Endothelial cell of umbilical vein (primary cell): Measurements from ENCODE around the gene CACNA2D1. TPM values are rescaled to one million over a fixed set of nuclear protein-coding genes. Genes with fewer than 3 reads are reported as not detected.

Experiments
- BruUV-seq: library from RNA; stranded (reverse); fragments of 400-500 nt; replicated peaks from 2 replicates; lab custom pipeline; 2021; lab: Mats Ljungman, UMichigan
- CTCF ChIA-PET: fragments of 300-600, 350-600 bp; sonication (Branson Sonifier 250); formaldehyde crosslinking; loops from one replicate; lab custom pipeline; 2021; ENCODE audit warnings: antibody characterized with exemption, inconsistent platforms; lab: Charles Lee
- POLR2A ChIA-PET: fragments of 300-600, 350-600 bp; sonication (Branson Sonifier 250); formaldehyde crosslinking; loops from one replicate; lab custom pipeline; 2021; ENCODE audit warnings: antibody characterized with exemption, inconsistent platforms; lab: Charles Lee
- DNase-seq: peaks from one replicate; pipeline ENCODE4 v3.0.0-alpha.2; 2011; ENCODE audit warnings: low read depth, low spot score
- FAIRE-seq: peaks from 2 replicates; lab custom pipeline; 2011; peaks lifted over from hg19 to GRCh38; lab: Jason Lieb, UNC
- H2AFZ ChIP-seq: 2 replicates; pipeline ENCODE4 v1.6.0; 2012; ENCODE audit warnings: low read depth, low read length, control low read depth, inconsistent platforms
- H3K27ac ChIP-seq: 2 replicates; pipeline ENCODE4 v1.5.1; 2011; ENCODE audit warnings: low read depth, mild to moderate bottlenecking, control low read depth, low read length, moderate library complexity; ENCODE audit not compliant: insufficient read depth
- H3K27me3 ChIP-seq, 2 experiments: 2 replicates each; pipeline versions ENCODE4 v1.6.0 to v1.6.1; 2011; ENCODE audit warnings: low read length in 2 of 2, mixed read lengths in 1 of 2; ENCODE audit not compliant: control insufficient read depth in 2 of 2, insufficient read depth in 2 of 2
- H3K36me3 ChIP-seq, 2 experiments: 2 replicates in 1 of 2; 3 replicates in 1 of 2; pipeline ENCODE4 v1.5.1; 2011; ENCODE audit warnings: low read length in 2 of 2, mild to moderate bottlenecking in 1 of 2, moderate library complexity in 1 of 2; ENCODE audit not compliant: control insufficient read depth in 2 of 2, insufficient read depth in 2 of 2; ENCODE audit errors: extremely low read depth in 1 of 2
- H3K4me1 ChIP-seq: 3 replicates; pipeline ENCODE4 v1.5.1; 2011; ENCODE audit warnings: mild to moderate bottlenecking, low read length; ENCODE audit not compliant: control insufficient read depth, insufficient read depth; ENCODE audit errors: extremely low read depth
- H3K4me2 ChIP-seq: 2 replicates; pipeline ENCODE4 v1.6.1; 2011; ENCODE audit warnings: low read length, control low read depth, mixed read lengths; ENCODE audit not compliant: insufficient read depth
- H3K4me3 ChIP-seq, 3 experiments: fragments of 200-600 bp in 1 of 3; sonication (generic), shearing (Covaris generic) in 1 of 3; replicated peaks in 1 of 3; 2 replicates each; pipeline ENCODE4 v1.5.1; 2011 to 2016; ENCODE audit warnings: control low read depth in 3 of 3, low read length in 3 of 3, mild to moderate bottlenecking in 2 of 3, inconsistent platforms in 1 of 3, low read depth in 1 of 3, moderate library complexity in 1 of 3; ENCODE audit not compliant: insufficient read depth in 1 of 3
- H3K79me2 ChIP-seq: 2 replicates; pipeline ENCODE4 v1.6.0; 2012; ENCODE audit warnings: low read length, inconsistent platforms; ENCODE audit not compliant: control insufficient read depth, insufficient read depth
- H3K9ac ChIP-seq: replicated peaks from 2 replicates; pipeline ENCODE3; 2011; ENCODE audit warnings: low read length, control low read depth; ENCODE audit not compliant: insufficient read depth; ENCODE audit errors: extremely low read depth
- H3K9me1 ChIP-seq: replicated peaks from 3 replicates; pipeline ENCODE4 v1.6.0; 2011; ENCODE audit warnings: mild to moderate bottlenecking, low read length; ENCODE audit not compliant: control insufficient read depth, insufficient read depth; ENCODE audit errors: extremely low read depth
- H3K9me3 ChIP-seq: replicated peaks from 2 replicates; pipeline ENCODE4 v1.5.1; 2012; ENCODE audit warnings: low read length, inconsistent platforms; ENCODE audit not compliant: control insufficient read depth, insufficient read depth
- H4K20me1 ChIP-seq: replicated peaks from 2 replicates; pipeline ENCODE3; 2011; ENCODE audit warnings: mild to moderate bottlenecking, low read length; ENCODE audit not compliant: control insufficient read depth, insufficient read depth; ENCODE audit errors: extremely low read depth
- EZH2 ChIP-seq: IDR thresholded peaks from 2 replicates; pipeline ENCODE4 v1.6.1; 2012; ENCODE audit warnings: borderline replicate concordance, low read depth, mild to moderate bottlenecking, moderate library complexity, low read length, inconsistent platforms; ENCODE audit not compliant: severe bottlenecking
- FOS ChIP-seq: IDR thresholded peaks from 2 replicates; pipeline ENCODE4 v1.6.1; 2011; ENCODE audit warnings: mild to moderate bottlenecking, low read length, moderate library complexity, borderline replicate concordance; ENCODE audit not compliant: insufficient read depth
- GATA2 ChIP-seq: IDR thresholded peaks from 2 replicates; pipeline ENCODE4 v1.7.0; 2011; ENCODE audit warnings: low read depth, mild to moderate bottlenecking, moderate library complexity, mixed read lengths, low read length; ENCODE audit not compliant: insufficient read length, insufficient read depth
- JUN ChIP-seq: IDR thresholded peaks from 2 replicates; pipeline ENCODE4 v1.6.1; 2011; ENCODE audit warnings: borderline replicate concordance, low read depth; ENCODE audit not compliant: insufficient read length, insufficient read depth
- MYC ChIP-seq: IDR thresholded peaks from one replicate; pipeline ENCODE4 v1.6.1; 2011; ENCODE audit warnings: mild to moderate bottlenecking, low read depth, low read length
- POLR2A ChIP-seq: IDR thresholded peaks from 2 replicates; pipeline ENCODE4 v1.6.1; 2012; ENCODE audit warnings: low read depth, mild to moderate bottlenecking, control low read depth, low read length
- POLR2AphosphoS5 ChIP-seq: IDR thresholded peaks from 2 replicates; pipeline ENCODE4 v1.6.1; 2012; ENCODE audit warnings: low read depth, mild to moderate bottlenecking, control low read depth, low read length, moderate library complexity; ENCODE audit not compliant: insufficient read depth
- dilution Hi-C: fragments of 300-500 bp; cut with MboI; formaldehyde crosslinking; loops from one replicate; pipeline ENCODE4 v1.15.0; 2019; ENCODE audit warnings: low sequenced_read_pairs; ENCODE audit not compliant: extremely low pct_ligation_motif_present
- intact Hi-C: fragments of 100-400 bp; cut with micrococcal nuclease; formaldehyde crosslinking; loops from one replicate; pipeline ENCODE4 v1.10.0; 2022
- polyA plus RNA-seq, 4 experiments: library from polyadenylated mRNA; depleted of rRNA in 3 of 4; stranded (reverse) in 3 of 4; unstranded in 1 of 4; fragments of >200 nt; gene quantifications; 2 replicates each; pipeline versions ENCODE4 v1.2.1 to v1.2.3, GENCODE V29; 2011 to 2012; ENCODE audit warnings: missing spikeins in 1 of 4
- total RNA-seq: library from RNA; stranded (reverse); gene quantifications from 2 replicates; pipeline ENCODE4 v1.2.3, GENCODE V29; 2021
- TF ChIP-seq, protein P1 (sequence below), 2 donors: IDR thresholded peaks; 1 replicate in 1 of 2; 2 replicates in 1 of 2; pipeline ENCODE4 v1.5.1; 2011; ENCODE audit warnings: low read length in 2 of 2, mild to moderate bottlenecking in 2 of 2, moderate library complexity in 2 of 2, control low read depth in 1 of 2, inconsistent platforms in 1 of 2, low read depth in 1 of 2; ENCODE audit not compliant: insufficient read depth in 1 of 2; ENCODE audit errors: extremely low read depth in 1 of 2
- TF ChIP-seq, protein P2 (sequence below): IDR thresholded peaks from 2 replicates; pipeline ENCODE4 v1.6.1; 2011; ENCODE audit not compliant: insufficient read depth, insufficient read length

CACNA2D1 gene
- total and polyA plus RNA-seq, 2 donors (not counting 3 experiments of a cell fraction or from before 2014, with no cell fraction given) = 4.1 to 38.6 TPM

DNA sequence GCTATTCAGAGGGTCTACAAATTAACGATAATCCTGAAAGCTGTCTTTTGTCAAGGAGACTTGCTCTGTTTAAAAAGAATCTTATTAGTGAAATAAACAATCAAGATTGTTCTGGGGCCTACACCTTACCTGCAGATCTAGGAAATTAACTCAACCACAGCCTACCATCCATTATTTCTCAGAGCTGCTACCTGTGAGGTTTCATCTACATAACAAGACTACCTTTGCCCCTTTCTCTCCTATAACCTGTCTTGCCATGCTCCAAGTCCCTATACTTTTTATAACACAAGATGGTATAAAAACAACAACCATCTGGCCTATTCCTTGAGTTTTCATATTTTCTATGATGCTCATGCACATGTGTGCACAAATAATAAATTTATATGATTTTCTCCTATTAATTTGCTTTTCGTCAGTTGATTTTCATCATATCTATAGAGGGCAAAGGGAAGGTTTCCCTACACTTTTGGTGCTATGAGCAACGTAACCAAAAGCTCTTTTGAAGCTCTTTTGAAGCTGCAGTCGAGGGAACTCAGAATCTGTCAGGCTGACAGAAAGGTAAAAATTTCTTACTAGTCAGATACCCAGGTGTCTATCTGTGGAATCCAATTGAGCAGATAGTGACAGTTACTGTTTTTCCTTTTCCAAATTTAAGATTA, 138.1 kb downstream of the CACNA2D1 start:
- BruUV-seq = no TSS peak
- no peaks in the 10 kb centered on the region for H3K9me1 ChIP-seq
- no peaks in the 10 kb centered on the region for H3K36me3 ChIP-seq
- ChIA-PET CTCF (no interaction called here), POLR2A (no interaction called here)
- no peaks in the 10 kb centered on the region for H3K9me3 ChIP-seq
- intact Hi-C loops = no loop called here
- no peak for TF ChIP-seq POLR2A
- no peak for TF ChIP-seq EZH2
- no peak for TF ChIP-seq MYC
- TF ChIP-seq POLR2AphosphoS5 = no peak
- TF ChIP-seq FOS = no peak
- TF ChIP-seq JUN = no peak
- TF ChIP-seq, protein P1, sequence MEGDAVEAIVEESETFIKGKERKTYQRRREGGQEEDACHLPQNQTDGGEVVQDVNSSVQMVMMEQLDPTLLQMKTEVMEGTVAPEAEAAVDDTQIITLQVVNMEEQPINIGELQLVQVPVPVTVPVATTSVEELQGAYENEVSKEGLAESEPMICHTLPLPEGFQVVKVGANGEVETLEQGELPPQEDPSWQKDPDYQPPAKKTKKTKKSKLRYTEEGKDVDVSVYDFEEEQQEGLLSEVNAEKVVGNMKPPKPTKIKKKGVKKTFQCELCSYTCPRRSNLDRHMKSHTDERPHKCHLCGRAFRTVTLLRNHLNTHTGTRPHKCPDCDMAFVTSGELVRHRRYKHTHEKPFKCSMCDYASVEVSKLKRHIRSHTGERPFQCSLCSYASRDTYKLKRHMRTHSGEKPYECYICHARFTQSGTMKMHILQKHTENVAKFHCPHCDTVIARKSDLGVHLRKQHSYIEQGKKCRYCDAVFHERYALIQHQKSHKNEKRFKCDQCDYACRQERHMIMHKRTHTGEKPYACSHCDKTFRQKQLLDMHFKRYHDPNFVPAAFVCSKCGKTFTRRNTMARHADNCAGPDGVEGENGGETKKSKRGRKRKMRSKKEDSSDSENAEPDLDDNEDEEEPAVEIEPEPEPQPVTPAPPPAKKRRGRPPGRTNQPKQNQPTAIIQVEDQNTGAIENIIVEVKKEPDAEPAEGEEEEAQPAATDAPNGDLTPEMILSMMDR (IDR thresholded peaks at IDR 0.05; ENCODE audit: extremely low read depth in 1 of 2, insufficient read depth in 1 of 2, low read depth in 1 of 2, low read length in 2 of 2) = no peak
- TF ChIP-seq, protein P2, sequence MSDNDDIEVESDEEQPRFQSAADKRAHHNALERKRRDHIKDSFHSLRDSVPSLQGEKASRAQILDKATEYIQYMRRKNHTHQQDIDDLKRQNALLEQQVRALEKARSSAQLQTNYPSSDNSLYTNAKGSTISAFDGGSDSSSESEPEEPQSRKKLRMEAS = no peak
- TF ChIP-seq GATA2 = no peak
- H3K9ac ChIP-seq = no peak overlapping the region
- dilution Hi-C loops = no loop called here
- H3K4me1 ChIP-seq = no peaks in the 10 kb centered on the region
- no peak overlapping the region for H3K27ac ChIP-seq
- no peak overlapping the region for H3K4me3 ChIP-seq
- H3K4me2 ChIP-seq = no peak overlapping the region
- DNase-seq = no peak
- H4K20me1 ChIP-seq = no peaks in the 10 kb centered on the region
- no peaks in the 10 kb centered on the region for H3K27me3 ChIP-seq
- H2AFZ ChIP-seq = no peak overlapping the region
- H3K79me2 ChIP-seq = no peaks in the 10 kb centered on the region
- FAIRE-seq = no peak
